Astrocyte (in vitro differentiated cells and primary cell): ENCODE data around the gene ZXDC. TPM values are rescaled to one million over a fixed set of nuclear protein-coding genes. Genes with fewer than 3 reads are reported as not detected.

Experiments used
- DNase-seq: peaks from one replicate; pipeline ENCODE4 v3.0.0-alpha.2; 2010; ENCODE audit warnings: low read depth
- FAIRE-seq: peaks from 2 replicates; lab custom pipeline; 2011; peaks lifted over from hg19 to GRCh38; lab: Jason Lieb, UNC
- H2AFZ ChIP-seq: 2 replicates; pipeline ENCODE4 v1.6.0; 2012; ENCODE audit warnings: low read depth, low read length, inconsistent platforms
- H3K27ac ChIP-seq: 2 replicates; pipeline ENCODE4 v1.5.1; 2011; ENCODE audit warnings: low read depth, low read length, inconsistent platforms
- H3K27me3 ChIP-seq: 2 replicates; pipeline ENCODE4 v1.6.0; 2011; ENCODE audit warnings: low read length, inconsistent platforms; ENCODE audit not compliant: insufficient read depth
- H3K36me3 ChIP-seq: 2 replicates; pipeline ENCODE4 v1.5.1; 2011; ENCODE audit warnings: low read length, inconsistent platforms; ENCODE audit not compliant: insufficient read depth
- H3K4me1 ChIP-seq: 2 replicates; pipeline ENCODE4 v1.5.1; 2011; ENCODE audit warnings: low read length, inconsistent platforms; ENCODE audit not compliant: insufficient read depth
- H3K4me2 ChIP-seq: 2 replicates; pipeline ENCODE4 v1.6.0; 2012; ENCODE audit warnings: low read length, inconsistent platforms
- H3K4me3 ChIP-seq: 2 replicates; pipeline ENCODE4 v1.5.1; 2011; ENCODE audit warnings: low read depth, mild to moderate bottlenecking, low read length, inconsistent platforms; ENCODE audit not compliant: insufficient read depth
- H3K79me2 ChIP-seq: 2 replicates; pipeline ENCODE4 v1.6.0; 2012; ENCODE audit warnings: mild to moderate bottlenecking, low read length, inconsistent platforms; ENCODE audit not compliant: insufficient read depth
- H3K9ac ChIP-seq: 2 replicates; pipeline ENCODE4 v1.6.0; 2012; ENCODE audit warnings: mild to moderate bottlenecking, low read length, inconsistent platforms
- H3K9me3 ChIP-seq: 2 replicates; pipeline ENCODE4 v1.5.1; 2012; ENCODE audit warnings: low read depth, mild to moderate bottlenecking, low read length, inconsistent platforms; ENCODE audit not compliant: insufficient read depth
- H4K20me1 ChIP-seq: 2 replicates; pipeline ENCODE4 v1.6.0; 2012; ENCODE audit warnings: low read length, inconsistent platforms; ENCODE audit not compliant: insufficient read depth
- H3K27ac Mint-ChIP-seq: one replicate; pipeline ENCODE4 v1.8.0; 2021; ENCODE audit warnings: mild to moderate bottlenecking, mixed read lengths; ENCODE audit not compliant: unreplicated experiment
- H3K27me3 Mint-ChIP-seq: one replicate; pipeline ENCODE4 v1.8.0; 2021; ENCODE audit warnings: low read depth, mixed read lengths; ENCODE audit not compliant: unreplicated experiment
- H3K36me3 Mint-ChIP-seq: one replicate; pipeline ENCODE4 v1.8.0; 2021; ENCODE audit warnings: low read depth, mixed read lengths; ENCODE audit not compliant: unreplicated experiment
- H3K4me1 Mint-ChIP-seq: one replicate; pipeline ENCODE4 v1.8.0; 2021; ENCODE audit warnings: low read depth, mixed read lengths; ENCODE audit not compliant: unreplicated experiment
- H3K4me3 Mint-ChIP-seq: one replicate; pipeline ENCODE4 v1.8.0; 2021; ENCODE audit warnings: mild to moderate bottlenecking, moderate library complexity, mixed read lengths; ENCODE audit not compliant: unreplicated experiment
- H3K9me3 Mint-ChIP-seq: one replicate; pipeline ENCODE4 v1.8.0; 2021; ENCODE audit warnings: mild to moderate bottlenecking, mixed read lengths; ENCODE audit not compliant: unreplicated experiment
- CTCF ChIP-seq: IDR thresholded peaks from 2 replicates; pipeline ENCODE4 v1.5.1; 2011; ENCODE audit warnings: low read depth, mild to moderate bottlenecking, inconsistent platforms, low read length, moderate library complexity; ENCODE audit not compliant: insufficient read depth
- EZH2 ChIP-seq: IDR thresholded peaks from 2 replicates; pipeline ENCODE4 v1.6.1; 2012; ENCODE audit warnings: mild to moderate bottlenecking, low read length, inconsistent platforms; ENCODE audit not compliant: insufficient read depth
- total RNA-seq: library from RNA; stranded (reverse); gene quantifications from 2 replicates; pipeline ENCODE4 v1.2.1, GENCODE V29; 2021

ZXDC gene
- total RNA-seq, 1 donor from 2014 or later, result 19.6 TPM

GRCh38 chr3:126390751-126391150 lies 84.9 kb downstream of the ZXDC start:
- H3K79me2 ChIP-seq, result no peaks in the 10 kb centered on the region
- H3K4me3 ChIP-seq, result no peak overlapping the region
- FAIRE-seq, result no peak
- H3K9me3 ChIP-seq, result no peaks in the 10 kb centered on the region
- H3K27ac Mint-ChIP-seq, result no peak overlapping the region
- H3K27ac ChIP-seq, result no peak overlapping the region
- H3K4me3 Mint-ChIP-seq, result no peak overlapping the region
- H3K4me2 ChIP-seq, result no peak overlapping the region
- TF ChIP-seq EZH2 (no peak), CTCF (no peak)
- peaks cover 62% of the 10 kb centered on the region for H3K27me3 Mint-ChIP-seq
- DNase-seq, result no peak
- H3K4me1 ChIP-seq, result no peaks in the 10 kb centered on the region
- no peaks in the 10 kb centered on the region for H3K36me3 ChIP-seq
- H3K4me1 Mint-ChIP-seq, result peaks cover 2% of the 10 kb centered on the region
- H4K20me1 ChIP-seq, result no peaks in the 10 kb centered on the region
- peaks cover 30% of the 10 kb centered on the region for H3K27me3 ChIP-seq
- H3K9me3 Mint-ChIP-seq, result peaks cover 4% of the 10 kb centered on the region
- no peak overlapping the region for H2AFZ ChIP-seq
- no peaks in the 10 kb centered on the region for H3K36me3 Mint-ChIP-seq
- no peak overlapping the region for H3K9ac ChIP-seq

- peaks cover 2% of the 10 kb centered on the region for H3K4me1 Mint-ChIP-seq
- H3K36me3 Mint-ChIP-seq, result no peaks in the 10 kb centered on the region
- H4K20me1 ChIP-seq, result no peaks in the 10 kb centered on the region
- DNase-seq, result no peak
- H3K9me3 ChIP-seq, result no peaks in the 10 kb centered on the region
- no peak overlapping the region for H2AFZ ChIP-seq
- H3K79me2 ChIP-seq, result no peaks in the 10 kb centered on the region
- no peak overlapping the region for H3K4me3 ChIP-seq
- TF ChIP-seq CTCF, result no peak
- no peak overlapping the region for H3K27ac ChIP-seq
- no peak overlapping the region for H3K4me2 ChIP-seq
- H3K27me3 Mint-ChIP-seq, result peaks cover 56% of the 10 kb centered on the region
- no peak overlapping the region for H3K9ac ChIP-seq
- no peak for FAIRE-seq
- no peaks in the 10 kb centered on the region for H3K4me1 ChIP-seq
- no peak overlapping the region for H3K4me3 Mint-ChIP-seq
- peaks cover 4% of the 10 kb centered on the region for H3K9me3 Mint-ChIP-seq
- H3K36me3 ChIP-seq, result no peaks in the 10 kb centered on the region
- peaks cover 30% of the 10 kb centered on the region for H3K27me3 ChIP-seq
- H3K27ac Mint-ChIP-seq, result no peak overlapping the region
These were observed 85.5 kb downstream of the ZXDC start for GRCh38 chr3:126390201-126390600.

- H3K4me1 ChIP-seq, result no peaks in the 10 kb centered on the region
- no peaks in the 10 kb centered on the region for H4K20me1 ChIP-seq
- no peaks in the 10 kb centered on the region for H3K9me3 ChIP-seq
- peaks cover 30% of the 10 kb centered on the region for H3K27me3 ChIP-seq
- peaks cover 5% of the 10 kb centered on the region for H3K9me3 Mint-ChIP-seq
- H3K9ac ChIP-seq, result no peak overlapping the region
- no peak overlapping the region for H3K4me3 ChIP-seq
- no peak for FAIRE-seq
- no peak for DNase-seq
- no peaks in the 10 kb centered on the region for H3K36me3 Mint-ChIP-seq
- no peak overlapping the region for H3K27ac ChIP-seq
- H3K27ac Mint-ChIP-seq, result peak overlapping the region; percentile 23
- H3K27me3 Mint-ChIP-seq, result peaks cover 55% of the 10 kb centered on the region
- H3K4me1 Mint-ChIP-seq, result peaks cover 2% of the 10 kb centered on the region
- peak overlapping the region; percentile 73 for H2AFZ ChIP-seq
- TF ChIP-seq EZH2 (no peak), CTCF (no peak)
- H3K36me3 ChIP-seq, result no peaks in the 10 kb centered on the region
- H3K4me3 Mint-ChIP-seq, result peak overlapping the region; percentile 66
- H3K4me2 ChIP-seq, result peak overlapping the region; percentile 88
- no peaks in the 10 kb centered on the region for H3K79me2 ChIP-seq
These were observed 85.9 kb downstream of the ZXDC start for GRCh38 chr3:126389794-126390146.
